ENCODE results near the gene PLD2.

- no peak for TF ChIP-seq EZH2 (optimal IDR thresholded peaks at IDR 0.05; ENCODE audit: low read depth, low read length)
- TF ChIP-seq CTCF (IDR thresholded peaks at IDR 0.05; ENCODE audit: low read length) = no peak
- TF ChIP-seq EZH2phosphoT487 (IDR thresholded peaks at IDR 0.05; ENCODE audit: low read length) = no peak
Measured at GRCh38 chr17:4777969-4778760, 28.8 kb upstream of the PLD2 start.
